Smooth muscle cell (in vitro differentiated cells): ENCODE results near the gene SEPTIN3. TPM values are rescaled to one million over a fixed set of nuclear protein-coding genes. Genes with fewer than 3 reads are reported as not detected.

ENCODE experiments used
- DNase-seq: peaks from one replicate; lab custom pipeline; 2025; ENCODE audit not compliant: unreplicated experiment; lab: John Stamatoyannopoulos, UW
- H2AFZ ChIP-seq: fragments of 200-600 bp; sonication (generic); 2 replicates; pipeline ENCODE4 v1.6.0; 2016; ENCODE audit warnings: antibody characterized with exemption, low read depth, mild to moderate bottlenecking
- H3F3A ChIP-seq: fragments of 200-600 bp; sonication (generic); 2 replicates; pipeline ENCODE4 v1.6.0; 2017; ENCODE audit warnings: antibody characterized with exemption, low read depth
- H3K27ac ChIP-seq: fragments of 200-600 bp; sonication (generic); 2 replicates; pipeline ENCODE4 v1.5.1; 2016; ENCODE audit warnings: low read depth, mild to moderate bottlenecking
- H3K27me3 ChIP-seq: fragments of 200-600 bp; sonication (generic); 2 replicates; pipeline ENCODE4 v1.6.1; 2016; ENCODE audit warnings: low read depth, mild to moderate bottlenecking
- H3K36me3 ChIP-seq: fragments of 200-600 bp; sonication (generic); 2 replicates; pipeline ENCODE4 v1.5.1; 2016; ENCODE audit warnings: low read depth
- H3K4me1 ChIP-seq: fragments of 200-600 bp; sonication (generic); 2 replicates; pipeline ENCODE4 v1.5.1; 2016; ENCODE audit warnings: low read depth
- H3K4me2 ChIP-seq: fragments of 200-600 bp; sonication (generic); 2 replicates; pipeline ENCODE4 v1.6.0; 2016; ENCODE audit warnings: mild to moderate bottlenecking
- H3K4me3 ChIP-seq: fragments of 200-600 bp; sonication (generic); 2 replicates; pipeline ENCODE4 v1.5.1; 2016; ENCODE audit warnings: mild to moderate bottlenecking
- H3K79me2 ChIP-seq: fragments of 200-600 bp; sonication (generic); 2 replicates; pipeline ENCODE4 v1.6.0; 2016; ENCODE audit warnings: low read depth, mild to moderate bottlenecking
- H3K9ac ChIP-seq: fragments of 200-600 bp; sonication (generic); 2 replicates; pipeline ENCODE4 v1.6.0; 2016; ENCODE audit warnings: low read depth
- H3K9me3 ChIP-seq: fragments of 200-600 bp; sonication (generic); replicated peaks from 2 replicates; pipeline ENCODE4 v1.5.1; 2016; ENCODE audit warnings: low read depth
- H4K20me1 ChIP-seq: fragments of 200-600 bp; sonication (generic); 2 replicates; pipeline ENCODE4 v1.6.0; 2016; ENCODE audit warnings: low read depth
- WGBS: methylation state at CpG from one replicate; pipeline ENCODE4 v1.1.7; 2016; ENCODE audit warnings: low lambda C conversion rate; 5-methylcytosine and 5-hydroxymethylcytosine counted together
- polyA plus RNA-seq: library from polyadenylated mRNA; unstranded; fragments of >200 nt; fragmentation: Nextera tagmentation; extraction: Ambion mirVana; gene quantifications from 2 replicates; pipeline ENCODE4 v1.2.1, GENCODE V29; 2016
- total RNA-seq: library from RNA; depleted of rRNA; stranded (reverse); fragments of >200 nt; gene quantifications from 2 replicates; pipeline ENCODE4 v1.2.3, GENCODE V29; 2014
- TF ChIP-seq, protein P1 (sequence below): fragments of 200-600 bp; sonication (generic); IDR thresholded peaks from 2 replicates; pipeline ENCODE4 v1.5.1; 2017; ENCODE audit warnings: borderline replicate concordance, mild to moderate bottlenecking, antibody characterized with exemption; ENCODE audit not compliant: insufficient read depth, poor library complexity, severe bottlenecking

The SEPTIN3 gene
- total and polyA plus RNA-seq, 2 experiments from 2014 or later = 0.99 to 1.1 TPM

DNA sequence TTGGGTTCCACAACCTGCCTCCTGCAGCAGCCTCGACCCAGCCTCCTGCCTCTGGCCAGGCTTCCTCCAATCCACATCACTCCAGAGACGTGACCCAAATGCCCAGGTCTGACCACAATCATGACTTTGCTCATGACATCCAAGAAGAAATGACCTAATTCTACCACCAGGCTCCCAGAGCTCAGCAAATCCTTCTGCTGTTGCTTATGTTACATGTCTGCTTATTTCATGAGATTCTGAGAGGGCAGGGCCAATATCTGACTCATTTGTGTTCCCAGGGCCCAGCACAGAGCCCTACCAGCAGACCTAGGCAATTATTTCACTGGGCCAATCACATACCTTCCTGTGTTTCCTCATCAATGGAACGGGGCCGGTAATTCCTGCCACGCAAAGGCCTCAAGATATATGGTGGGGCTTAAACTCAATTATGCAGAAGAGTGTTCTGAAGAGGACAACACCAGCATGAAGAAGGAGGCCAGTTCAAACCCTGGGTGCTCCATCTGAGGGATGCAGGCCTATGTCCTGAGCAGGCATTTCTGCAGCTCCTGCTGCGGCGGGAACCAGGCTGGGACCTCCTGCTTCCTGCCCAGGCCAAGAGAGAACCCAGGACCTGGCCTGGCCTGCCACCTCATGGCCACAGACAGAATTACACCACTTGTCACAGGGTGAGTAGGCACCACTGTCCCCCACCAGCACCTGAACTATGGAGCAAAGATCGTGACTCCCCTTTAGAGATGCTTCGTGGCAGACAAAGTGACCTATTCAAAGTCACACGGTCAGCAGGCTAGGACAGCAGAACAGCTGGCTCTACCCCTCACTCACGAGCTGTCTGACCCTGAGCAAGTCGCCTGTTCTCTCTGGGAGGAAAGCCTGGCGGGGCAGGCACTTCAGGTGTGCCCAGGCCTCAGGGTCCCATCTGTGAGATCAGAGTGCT lies 28.1 kb upstream of the SEPTIN3 start:
- H2AFZ ChIP-seq = no peak overlapping the region
- 51% methylated on average over 13 of the region's 13 CpGs for WGBS
- no peaks in the 10 kb centered on the region for H3K79me2 ChIP-seq
- H3K27ac ChIP-seq = peak overlapping the region; percentile 74
- no peaks in the 10 kb centered on the region for H3K27me3 ChIP-seq
- no peak overlapping the region for H3K9ac ChIP-seq
- no peak overlapping the region for H3K4me2 ChIP-seq
- no peaks in the 10 kb centered on the region for H4K20me1 ChIP-seq
- H3K9me3 ChIP-seq = no peaks in the 10 kb centered on the region
- H3K36me3 ChIP-seq = no peaks in the 10 kb centered on the region
- no peak overlapping the region for H3K4me3 ChIP-seq
- TF ChIP-seq, protein P1, sequence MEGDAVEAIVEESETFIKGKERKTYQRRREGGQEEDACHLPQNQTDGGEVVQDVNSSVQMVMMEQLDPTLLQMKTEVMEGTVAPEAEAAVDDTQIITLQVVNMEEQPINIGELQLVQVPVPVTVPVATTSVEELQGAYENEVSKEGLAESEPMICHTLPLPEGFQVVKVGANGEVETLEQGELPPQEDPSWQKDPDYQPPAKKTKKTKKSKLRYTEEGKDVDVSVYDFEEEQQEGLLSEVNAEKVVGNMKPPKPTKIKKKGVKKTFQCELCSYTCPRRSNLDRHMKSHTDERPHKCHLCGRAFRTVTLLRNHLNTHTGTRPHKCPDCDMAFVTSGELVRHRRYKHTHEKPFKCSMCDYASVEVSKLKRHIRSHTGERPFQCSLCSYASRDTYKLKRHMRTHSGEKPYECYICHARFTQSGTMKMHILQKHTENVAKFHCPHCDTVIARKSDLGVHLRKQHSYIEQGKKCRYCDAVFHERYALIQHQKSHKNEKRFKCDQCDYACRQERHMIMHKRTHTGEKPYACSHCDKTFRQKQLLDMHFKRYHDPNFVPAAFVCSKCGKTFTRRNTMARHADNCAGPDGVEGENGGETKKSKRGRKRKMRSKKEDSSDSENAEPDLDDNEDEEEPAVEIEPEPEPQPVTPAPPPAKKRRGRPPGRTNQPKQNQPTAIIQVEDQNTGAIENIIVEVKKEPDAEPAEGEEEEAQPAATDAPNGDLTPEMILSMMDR = peak; percentile 86
- peaks cover 7% of the 10 kb centered on the region for H3F3A ChIP-seq
- peak; percentile 55 for DNase-seq
- H3K4me1 ChIP-seq = no peaks in the 10 kb centered on the region

- TF ChIP-seq, protein P1 = no peak
- H3K4me2 ChIP-seq = no peak overlapping the region
- H3K27me3 ChIP-seq = no peaks in the 10 kb centered on the region
- H3K9me3 ChIP-seq = no peaks in the 10 kb centered on the region
- no peak overlapping the region for H3K9ac ChIP-seq
- H3K36me3 ChIP-seq = no peaks in the 10 kb centered on the region
- no peaks in the 10 kb centered on the region for H4K20me1 ChIP-seq
- H2AFZ ChIP-seq = no peak overlapping the region
- no peak overlapping the region for H3K27ac ChIP-seq
- 93% methylated on average over 9 of the region's 9 CpGs for WGBS
- H3K79me2 ChIP-seq = no peaks in the 10 kb centered on the region
- peaks cover 7% of the 10 kb centered on the region for H3F3A ChIP-seq
- H3K4me1 ChIP-seq = peaks cover 5% of the 10 kb centered on the region
- H3K4me3 ChIP-seq = no peak overlapping the region
- no peak for DNase-seq
Observed at GRCh38 chr22:41943661-41944209, 25.5 kb upstream of the SEPTIN3 start.

- TF ChIP-seq, protein P1 = peak; percentile 22
- no peaks in the 10 kb centered on the region for H4K20me1 ChIP-seq
- H3K27me3 ChIP-seq = no peaks in the 10 kb centered on the region
- H3K9ac ChIP-seq = no peak within 1 kb of the TSS
- H3F3A ChIP-seq = no peaks in the 10 kb centered on the region
- peaks cover 11% of the 10 kb centered on the region for H3K4me1 ChIP-seq
- no peaks in the 10 kb centered on the region for H3K9me3 ChIP-seq
- peak; percentile 86 for DNase-seq
- no peaks in the 10 kb centered on the region for H3K79me2 ChIP-seq
- peak within 1 kb of the TSS; percentile 92 for H2AFZ ChIP-seq
- H3K36me3 ChIP-seq = no peaks in the 10 kb centered on the region
- peak within 1 kb of the TSS; percentile 89 for H3K4me2 ChIP-seq
- WGBS = 2% methylated on average over 56 of the region's 56 CpGs
- H3K27ac ChIP-seq = no peak within 1 kb of the TSS
- H3K4me3 ChIP-seq = peak within 1 kb of the TSS; percentile 67
Observed at GRCh38 chr22:41946629-41947423, 22.4 kb upstream of the SEPTIN3 start, which contains the start of gene CENPM. TSS of gene CENPM (minus strand) at chr22:41947152. CDS start at chr22:41947076, 76 bp downstream.
